ENCODE results near the gene REXO4. TPM values are rescaled to one million over a fixed set of nuclear protein-coding genes. Genes with fewer than 3 reads are reported as not detected.

REXO4 gene
- total and polyA plus RNA-seq, 2 experiments from 2014 or later = 31.1 to 36.3 TPM

GRCh38 chr9:133463234-133463863, 45.5 kb upstream of the REXO4 start:
- Mint-ChIP-seq H3K9me3 (no peaks in the 10 kb centered on the region), H3K4me1 (peaks cover 21% of the 10 kb centered on the region), H3K27me3 (ENCODE audit: insufficient read depth, low read depth, poor library complexity) (peaks cover 13% of the 10 kb centered on the region), H3K4me3 (no peak overlapping the region), H3K27ac (no peak overlapping the region), H3K36me3 (ENCODE audit: low read depth) (peaks cover 3% of the 10 kb centered on the region; the same call in 1 of the 3 replicates)
- H4K20me1 ChIP-seq (replicated peaks; ENCODE audit: insufficient read depth) = peaks cover 3% of the 10 kb centered on the region; the same call in 1 of the 2 replicates
- no peaks in the 10 kb centered on the region for H3K27me3 ChIP-seq (ENCODE audit: insufficient read depth)
- no peaks in the 10 kb centered on the region for H3K9me2 ChIP-seq (ENCODE audit: insufficient read depth)
- H3K79me2 ChIP-seq (replicated peaks; ENCODE audit: insufficient read depth) = peaks cover 13% of the 10 kb centered on the region; the same call in 1 of the 2 replicates
- ATAC-seq (peak; percentile 18), DNase-seq (ENCODE audit: low spot score) (peak; percentile 70)
- peaks cover 15% of the 10 kb centered on the region; the same call in 1 of the 2 replicates for H3K4me1 ChIP-seq (ENCODE audit: insufficient read depth)
- H3K27ac ChIP-seq (ENCODE audit: low read depth) = no peak overlapping the region
- no peak overlapping the region for H3K4me2 ChIP-seq
- no peaks in the 10 kb centered on the region for H3K36me3 ChIP-seq (ENCODE audit: insufficient read depth)
- H2AFZ ChIP-seq = no peak overlapping the region
- no peak overlapping the region for H3K4me3 ChIP-seq
- TF ChIP-seq JUNB (IDR thresholded peaks at IDR 0.05; ENCODE audit: unreplicated experiment) (no peak), CTCF (conservative IDR thresholded peaks at IDR 0.05; ENCODE audit: low read depth in 2 of 2) (peak; percentile 52 to 84)
- peaks cover 12% of the 10 kb centered on the region; the same call in 1 of the 2 replicates for H3F3A ChIP-seq (replicated peaks; ENCODE audit: low read depth)

- ATAC-seq (no peak), DNase-seq (ENCODE audit: low spot score) (no peak)
- H3K9me3 Mint-ChIP-seq = no peaks in the 10 kb centered on the region
- peak in 1 of 2 experiments; percentile 25; a peak in 1 of 4 replicates for TF ChIP-seq CTCF (conservative IDR thresholded peaks at IDR 0.05; ENCODE audit: low read depth in 2 of 2)
- TF ChIP-seq EZH2 (IDR thresholded peaks at IDR 0.05; ENCODE audit: low read depth, unreplicated experiment) = no peak
- no peaks in the 10 kb centered on the region for H3K36me3 ChIP-seq (ENCODE audit: insufficient read depth)
- peaks cover 6% of the 10 kb centered on the region; the same call in 1 of the 2 replicates for H3F3A ChIP-seq (replicated peaks; ENCODE audit: low read depth)
- H3K79me2 ChIP-seq (replicated peaks; ENCODE audit: insufficient read depth) = peaks cover 13% of the 10 kb centered on the region; the same call in 1 of the 2 replicates
- no peak overlapping the region for H3K4me2 ChIP-seq
- H3K27me3 ChIP-seq (ENCODE audit: insufficient read depth) = no peaks in the 10 kb centered on the region
- peaks cover 21% of the 10 kb centered on the region for H3K4me1 Mint-ChIP-seq
- peaks cover 3% of the 10 kb centered on the region; the same call in 1 of the 3 replicates for H3K36me3 Mint-ChIP-seq (ENCODE audit: low read depth)
- H3K27me3 Mint-ChIP-seq (ENCODE audit: insufficient read depth, low read depth, poor library complexity) = peaks cover 13% of the 10 kb centered on the region
- H4K20me1 ChIP-seq (replicated peaks; ENCODE audit: insufficient read depth) = peaks cover 3% of the 10 kb centered on the region; the same call in 1 of the 2 replicates
- no peaks in the 10 kb centered on the region for H3K9me2 ChIP-seq (ENCODE audit: insufficient read depth)
- H3K4me3 Mint-ChIP-seq = no peak overlapping the region
- H2AFZ ChIP-seq = no peak overlapping the region
- no peak overlapping the region for H3K27ac ChIP-seq (ENCODE audit: low read depth)
- H3K4me3 ChIP-seq = no peak overlapping the region
- no peak overlapping the region for H3K27ac Mint-ChIP-seq
- peaks cover 15% of the 10 kb centered on the region; the same call in 1 of the 2 replicates for H3K4me1 ChIP-seq (ENCODE audit: insufficient read depth)
Measured at GRCh38 chr9:133461975-133462374, 44.2 kb upstream of the REXO4 start.

Data from GM23338 (cell line).